ENCODE measurements around the gene KREMEN1.
A peak's percentile ranks its signal among the peaks of the same experiment; 100 is the strongest.

KREMEN1 gene

GRCh38 chr22:29083933-29084591, 11.2 kb downstream of the KREMEN1 start:
- no peak overlapping the region for H3K4me3 ChIP-seq (ENCODE audit: low read depth, low read length)
- peak; percentile 43 for DNase-seq (ENCODE audit: low read depth)
- TF ChIP-seq CTCF (IDR thresholded peaks at IDR 0.05; ENCODE audit: insufficient read depth, low read depth, low read length, missing control alignments): no peak

- DNase-seq (ENCODE audit: low read depth): no peak
- H3K4me3 ChIP-seq (ENCODE audit: low read depth, low read length): no peak overlapping the region
- TF ChIP-seq CTCF (IDR thresholded peaks at IDR 0.05; ENCODE audit: insufficient read depth, low read depth, low read length, missing control alignments): no peak
These were observed 14.2 kb downstream of the KREMEN1 start for GRCh38 chr22:29087012-29087411.

- H3K4me3 ChIP-seq (ENCODE audit: low read depth, low read length): no peak overlapping the region
- DNase-seq (ENCODE audit: low read depth): no peak
- TF ChIP-seq CTCF (IDR thresholded peaks at IDR 0.05; ENCODE audit: insufficient read depth, low read depth, low read length, missing control alignments): no peak
These were observed 16.0 kb downstream of the KREMEN1 start for GRCh38 chr22:29088809-29089208.

DNA sequence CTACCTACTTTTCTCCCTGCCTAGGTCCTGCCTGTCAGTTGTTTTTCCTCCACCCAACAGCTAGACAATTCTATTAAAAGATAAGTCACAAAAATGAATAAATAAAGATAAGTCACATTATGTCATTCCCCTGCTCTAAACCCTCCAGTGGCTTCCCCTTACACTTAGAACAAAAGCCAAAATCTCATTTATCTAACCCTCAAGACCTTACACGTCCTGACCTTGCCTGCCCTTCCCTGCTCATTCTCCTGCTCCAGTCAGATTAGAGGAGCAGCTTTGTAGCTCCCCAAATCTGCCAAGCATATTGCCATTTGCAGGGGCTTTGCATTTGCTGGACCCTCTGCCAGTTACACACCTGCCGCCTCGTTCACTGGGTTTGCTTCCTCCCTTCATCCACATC, 16.7 kb downstream of the KREMEN1 start:
- no peak for DNase-seq (ENCODE audit: low read depth)
- TF ChIP-seq CTCF (IDR thresholded peaks at IDR 0.05; ENCODE audit: insufficient read depth, low read depth, low read length, missing control alignments): no peak
- no peak overlapping the region for H3K4me3 ChIP-seq (ENCODE audit: low read depth, low read length)

GRCh38 chr22:29090039-29090438, 17.2 kb downstream of the KREMEN1 start:
- no peak for DNase-seq (ENCODE audit: low read depth)
- TF ChIP-seq CTCF (IDR thresholded peaks at IDR 0.05; ENCODE audit: insufficient read depth, low read depth, low read length, missing control alignments): no peak

GRCh38 chr22:29092243-29092642, 19.4 kb downstream of the KREMEN1 start:
- no peak for TF ChIP-seq CTCF (IDR thresholded peaks at IDR 0.05; ENCODE audit: insufficient read depth, low read depth, low read length, missing control alignments)
- DNase-seq (ENCODE audit: low read depth): no peak
- H3K4me3 ChIP-seq (ENCODE audit: low read depth, low read length): no peak overlapping the region

More at GRCh38 chr22:29090039-29090438, 17.2 kb downstream of the KREMEN1 start:
- no peak overlapping the region for H3K4me3 ChIP-seq (ENCODE audit: low read depth, low read length)

GRCh38 chr22:29093030-29093429, 20.2 kb downstream of the KREMEN1 start:
- no peak for TF ChIP-seq CTCF (IDR thresholded peaks at IDR 0.05; ENCODE audit: insufficient read depth, low read depth, low read length, missing control alignments)
- DNase-seq (ENCODE audit: low read depth): no peak
- H3K4me3 ChIP-seq (ENCODE audit: low read depth, low read length): no peak overlapping the region
